ENCODE data around the gene POC5.

The POC5 gene

GRCh38 chr5:75663579-75664284 lies 53.5 kb downstream of the POC5 start:
- no peak for TF ChIP-seq CTCF (IDR thresholded peaks at IDR 0.05; ENCODE audit: insufficient read depth, low read depth, low read length, missing control alignments)

GRCh38 chr5:75662061-75662460 lies 55.2 kb downstream of the POC5 start:
- DNase-seq (ENCODE audit: low read depth), result no peak
- no peak overlapping the region for H3K4me3 ChIP-seq (ENCODE audit: low read length)
- no peak for TF ChIP-seq CTCF (IDR thresholded peaks at IDR 0.05; ENCODE audit: insufficient read depth, low read depth, low read length, missing control alignments)

More at GRCh38 chr5:75663579-75664284, 53.5 kb downstream of the POC5 start:
- H3K4me3 ChIP-seq (ENCODE audit: low read length), result no peak overlapping the region
- no peak for DNase-seq (ENCODE audit: low read depth)

- DNase-seq (ENCODE audit: low read depth), result no peak
- H3K4me3 ChIP-seq (ENCODE audit: low read length), result no peak overlapping the region
- TF ChIP-seq CTCF (IDR thresholded peaks at IDR 0.05; ENCODE audit: insufficient read depth, low read depth, low read length, missing control alignments), result no peak
These were observed 56.4 kb downstream of the POC5 start for GRCh38 chr5:75660678-75661465.

GRCh38 chr5:75659791-75660450 lies 57.3 kb downstream of the POC5 start:
- peak; percentile 58 for DNase-seq (ENCODE audit: low read depth)
- no peak overlapping the region for H3K4me3 ChIP-seq (ENCODE audit: low read length)
- no peak for TF ChIP-seq CTCF (IDR thresholded peaks at IDR 0.05; ENCODE audit: insufficient read depth, low read depth, low read length, missing control alignments)

- H3K4me3 ChIP-seq (ENCODE audit: low read length), result peak overlapping the region; percentile 51
- DNase-seq (ENCODE audit: low read depth), result peak; percentile 80
- no peak for TF ChIP-seq CTCF (IDR thresholded peaks at IDR 0.05; ENCODE audit: insufficient read depth, low read depth, low read length, missing control alignments)
These were observed 60.8 kb downstream of the POC5 start for GRCh38 chr5:75656311-75657003.

GRCh38 chr5:75654693-75655295 lies 62.4 kb downstream of the POC5 start:
- no peak for DNase-seq (ENCODE audit: low read depth)
- no peak overlapping the region for H3K4me3 ChIP-seq (ENCODE audit: low read length)
- no peak for TF ChIP-seq CTCF (IDR thresholded peaks at IDR 0.05; ENCODE audit: insufficient read depth, low read depth, low read length, missing control alignments)

All from epithelial cell of esophagus (primary cell).